ENCODE data around the gene RTEL1. TPM values are rescaled to one million over a fixed set of nuclear protein-coding genes. Genes with fewer than 3 reads are reported as not detected.
A peak's percentile ranks its signal among the peaks of the same experiment; 100 is the strongest.

RTEL1 gene
- total RNA-seq, 1 donor from 2014 or later, result 17.7 TPM

DNA sequence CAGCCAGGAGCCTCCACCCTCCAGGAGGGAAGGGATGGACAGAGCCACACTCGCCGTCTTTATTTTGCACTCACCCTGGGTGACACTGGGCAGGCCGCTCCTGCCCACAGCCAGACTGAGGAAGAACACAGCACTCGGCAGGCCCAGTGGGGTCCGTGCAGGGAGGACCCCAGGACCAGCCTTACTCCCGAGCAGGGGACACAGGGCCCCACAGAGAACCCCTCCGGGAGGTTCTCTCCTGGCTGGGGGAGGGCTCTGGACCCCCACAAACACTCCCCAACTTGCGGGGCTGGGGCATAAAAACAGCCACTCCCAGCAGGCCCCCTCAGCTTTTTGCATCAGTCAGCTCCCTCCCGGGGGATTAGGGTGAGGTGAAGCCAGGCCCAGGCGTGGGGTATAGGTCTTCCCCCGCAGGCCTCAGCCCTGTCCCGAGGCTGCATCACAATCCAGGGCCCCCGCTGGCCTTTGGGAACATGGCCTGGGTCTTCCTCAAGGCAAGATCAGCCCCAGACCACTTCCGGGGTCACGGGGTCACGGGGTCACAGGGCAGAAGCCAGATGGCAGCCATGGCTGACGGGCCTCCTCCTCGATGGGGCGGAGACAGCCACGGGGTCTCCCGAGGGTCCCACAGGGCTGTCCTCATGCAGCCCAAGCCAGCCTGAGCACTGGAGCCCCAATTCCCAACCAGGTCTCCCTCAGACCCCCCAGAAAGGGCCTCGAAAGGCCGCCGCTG lies 41.5 kb downstream of the RTEL1 start:
- H3K27ac ChIP-seq, result no peak overlapping the region
- H3K9me3 ChIP-seq, result no peaks in the 10 kb centered on the region
- H3K4me1 ChIP-seq, result peaks cover 40% of the 10 kb centered on the region
- no peak overlapping the region for H3K4me3 ChIP-seq
- DNase-seq (ENCODE audit: extremely low spot score in 2 of 2), result no peak
- H3K27me3 ChIP-seq, result no peaks in the 10 kb centered on the region
- H3K36me3 ChIP-seq, result peaks cover 0 to 3% of the 10 kb centered on the region in 2 donors
- intact Hi-C loops (cut with DNase I), result no loop called here
- TF ChIP-seq, protein P1, sequence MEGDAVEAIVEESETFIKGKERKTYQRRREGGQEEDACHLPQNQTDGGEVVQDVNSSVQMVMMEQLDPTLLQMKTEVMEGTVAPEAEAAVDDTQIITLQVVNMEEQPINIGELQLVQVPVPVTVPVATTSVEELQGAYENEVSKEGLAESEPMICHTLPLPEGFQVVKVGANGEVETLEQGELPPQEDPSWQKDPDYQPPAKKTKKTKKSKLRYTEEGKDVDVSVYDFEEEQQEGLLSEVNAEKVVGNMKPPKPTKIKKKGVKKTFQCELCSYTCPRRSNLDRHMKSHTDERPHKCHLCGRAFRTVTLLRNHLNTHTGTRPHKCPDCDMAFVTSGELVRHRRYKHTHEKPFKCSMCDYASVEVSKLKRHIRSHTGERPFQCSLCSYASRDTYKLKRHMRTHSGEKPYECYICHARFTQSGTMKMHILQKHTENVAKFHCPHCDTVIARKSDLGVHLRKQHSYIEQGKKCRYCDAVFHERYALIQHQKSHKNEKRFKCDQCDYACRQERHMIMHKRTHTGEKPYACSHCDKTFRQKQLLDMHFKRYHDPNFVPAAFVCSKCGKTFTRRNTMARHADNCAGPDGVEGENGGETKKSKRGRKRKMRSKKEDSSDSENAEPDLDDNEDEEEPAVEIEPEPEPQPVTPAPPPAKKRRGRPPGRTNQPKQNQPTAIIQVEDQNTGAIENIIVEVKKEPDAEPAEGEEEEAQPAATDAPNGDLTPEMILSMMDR (IDR thresholded peaks at IDR 0.05), result no peak
- peak in 1 of 2 donors; percentile 3 for TF ChIP-seq POLR2AphosphoS5 (IDR thresholded peaks at IDR 0.05; ENCODE audit: insufficient read depth in 1 of 2, low read depth in 1 of 2)

DNA sequence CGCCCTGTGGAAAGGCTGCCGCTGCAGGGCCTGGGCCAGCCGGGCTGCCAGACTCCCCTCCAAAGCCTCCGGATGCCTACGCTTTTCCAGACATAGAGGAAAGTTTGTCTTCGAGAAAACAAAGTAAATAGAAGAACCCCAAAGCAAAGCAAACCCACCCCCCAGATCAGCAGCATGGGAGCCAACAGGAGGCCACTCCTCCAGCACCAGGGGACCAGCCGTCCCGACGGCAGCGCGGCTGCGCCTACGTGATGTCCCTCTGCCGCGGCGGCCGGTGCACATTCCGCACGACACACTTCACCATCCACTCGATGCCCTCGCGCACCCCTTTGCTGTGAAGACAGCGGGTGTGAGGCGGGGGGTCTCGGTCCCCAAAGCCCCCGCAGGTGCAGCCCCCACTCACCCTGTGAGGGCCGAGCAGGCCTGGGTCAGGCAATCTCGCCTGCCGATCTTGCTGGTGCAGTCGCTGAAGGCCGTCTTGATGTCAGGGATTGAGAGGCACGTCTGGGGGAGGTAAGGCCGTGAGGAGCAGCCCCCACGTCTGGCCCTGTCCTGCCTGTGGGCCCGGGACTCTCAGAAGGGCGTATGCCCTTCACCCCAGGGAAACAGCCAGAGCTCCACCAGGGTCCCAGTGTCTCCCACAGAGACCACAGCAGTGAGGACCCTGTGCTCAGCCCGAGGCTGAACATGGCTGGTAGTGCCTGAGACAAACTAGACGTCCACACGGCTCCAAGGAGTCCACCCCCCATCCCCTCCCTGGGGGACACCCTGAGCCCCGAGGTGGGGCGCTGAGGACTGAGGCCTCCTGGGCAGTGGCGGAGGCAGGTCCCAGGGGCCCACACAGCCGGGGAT lies 42.3 kb downstream of the RTEL1 start:
- Histone ChIP-seq H3K4me1 (peaks cover 37% of the 10 kb centered on the region), H3K4me3 (no peak overlapping the region), H3K27me3 (no peaks in the 10 kb centered on the region), H3K9me3 (no peaks in the 10 kb centered on the region), H3K36me3 (peaks cover 0 to 11% of the 10 kb centered on the region in 2 donors), H3K27ac (no peak overlapping the region)
- intact Hi-C loops (cut with DNase I), result no loop called here
- DNase-seq (ENCODE audit: extremely low spot score in 2 of 2), result no peak
- TF ChIP-seq, protein P1 (IDR thresholded peaks at IDR 0.05), result no peak
- TF ChIP-seq POLR2A (IDR thresholded peaks at IDR 0.05), result no peak
- no peak for TF ChIP-seq POLR2AphosphoS5 (IDR thresholded peaks at IDR 0.05; ENCODE audit: insufficient read depth in 1 of 2, low read depth in 1 of 2)

DNA sequence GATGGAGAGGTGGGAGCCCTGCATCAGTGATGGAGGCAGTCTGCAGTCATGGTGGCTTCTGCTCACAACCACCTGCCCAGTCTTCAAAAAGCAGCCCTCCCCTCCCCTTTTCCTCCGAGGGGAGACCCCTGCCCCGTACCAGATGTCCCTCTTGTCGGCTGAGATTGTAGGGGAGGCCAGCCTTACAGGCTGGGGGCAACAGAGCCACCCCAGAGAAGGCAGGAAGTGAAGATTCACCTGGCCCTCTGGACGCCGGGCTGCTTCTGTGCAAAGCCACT lies 42.9 kb downstream of the RTEL1 start:
- peaks cover 0 to 16% of the 10 kb centered on the region in 2 donors for H3K36me3 ChIP-seq
- H3K4me1 ChIP-seq, result peaks cover 37% of the 10 kb centered on the region
- no peak overlapping the region for H3K4me3 ChIP-seq
- intact Hi-C loops (cut with DNase I), result no loop called here
- H3K27ac ChIP-seq, result no peak overlapping the region
- TF ChIP-seq POLR2AphosphoS5 (IDR thresholded peaks at IDR 0.05; ENCODE audit: insufficient read depth in 1 of 2, low read depth in 1 of 2), result no peak
- TF ChIP-seq POLR2A (IDR thresholded peaks at IDR 0.05), result no peak
- TF ChIP-seq, protein P1 (IDR thresholded peaks at IDR 0.05), result no peak
- no peak for DNase-seq (ENCODE audit: extremely low spot score in 2 of 2)
- H3K9me3 ChIP-seq, result no peaks in the 10 kb centered on the region
- H3K27me3 ChIP-seq, result no peaks in the 10 kb centered on the region

DNA sequence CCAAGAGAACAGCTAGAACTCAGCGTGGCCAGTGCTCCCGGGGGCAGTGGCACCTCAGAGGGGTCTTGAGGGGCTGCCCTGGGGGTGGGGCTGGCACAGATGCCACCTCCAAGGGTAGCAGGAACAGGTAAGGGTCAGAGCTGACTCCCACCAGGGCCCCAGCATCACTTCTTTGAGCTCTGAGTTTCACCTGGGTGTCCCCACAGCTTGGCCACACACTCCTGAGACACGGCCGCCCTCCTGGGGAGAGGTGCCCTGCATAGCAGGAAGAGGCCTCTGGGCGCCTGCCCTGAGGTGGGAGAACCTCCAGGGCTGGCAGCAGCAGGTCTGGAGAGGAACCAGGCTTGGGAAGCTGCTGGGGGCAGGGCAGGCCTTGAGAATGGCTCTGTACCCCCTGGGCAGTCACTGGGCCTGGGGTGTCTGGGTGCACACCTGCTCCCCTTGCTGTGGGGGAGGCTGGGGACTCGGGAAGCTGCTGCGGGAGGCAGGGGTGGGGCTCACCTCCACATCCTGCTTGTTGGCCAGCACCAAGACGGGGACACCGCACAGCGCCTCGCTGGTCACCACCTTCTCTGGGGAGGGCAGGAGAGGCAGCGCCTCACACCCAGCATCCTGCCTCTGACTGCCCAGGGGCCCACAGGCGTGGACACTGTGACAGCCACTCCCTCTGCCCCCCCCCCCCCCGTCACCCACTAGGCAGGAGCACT lies 43.4 kb downstream of the RTEL1 start:
- no peak for DNase-seq (ENCODE audit: extremely low spot score in 2 of 2)
- Histone ChIP-seq H3K27ac (no peak overlapping the region), H3K36me3 (peaks cover 0 to 21% of the 10 kb centered on the region in 2 donors)

More for the DNA sequence above, 43.4 kb downstream of the RTEL1 start:
- Histone ChIP-seq H3K4me3 (no peak overlapping the region), H3K9me3 (no peaks in the 10 kb centered on the region), H3K4me1 (peaks cover 37% of the 10 kb centered on the region), H3K27me3 (no peaks in the 10 kb centered on the region)
- intact Hi-C loops (cut with DNase I), result no loop called here
- TF ChIP-seq POLR2A (IDR thresholded peaks at IDR 0.05) (no peak), POLR2AphosphoS5 (IDR thresholded peaks at IDR 0.05; ENCODE audit: insufficient read depth in 1 of 2, low read depth in 1 of 2) (no peak)
- TF ChIP-seq, protein P1 (IDR thresholded peaks at IDR 0.05), result no peak
